ENCODE results near the gene ZSCAN12. TPM values are rescaled to one million over a fixed set of nuclear protein-coding genes. Genes with fewer than 3 reads are reported as not detected.

The ZSCAN12 gene
- total RNA-seq, 3 donors from 2014 or later, result 4.2 to 11.6 (median 7.5) TPM

- H3K4me3 ChIP-seq, result no peak overlapping the region
- DNase-seq (ENCODE audit: low spot score in 2 of 2), result no peak
- H3K4me1 ChIP-seq, result peaks cover 0 to 5% of the 10 kb centered on the region in 2 donors
- no peak for TF ChIP-seq POLR2AphosphoS5 (IDR thresholded peaks at IDR 0.05)
- TF ChIP-seq POLR2A (IDR thresholded peaks at IDR 0.05), result no peak
- TF ChIP-seq CTCF (IDR thresholded peaks at IDR 0.05), result no peak
- intact Hi-C loops (cut with DNase I; ENCODE audit: low total_unique reads), result no loop called here
- H3K36me3 ChIP-seq, result no peaks in the 10 kb centered on the region
- no peak overlapping the region for H3K27ac ChIP-seq
- H3K9me3 ChIP-seq, result no peaks in the 10 kb centered on the region
- no peaks in the 10 kb centered on the region for H3K27me3 ChIP-seq
Measured at GRCh38 chr6:28340310-28341095, 59.0 kb downstream of the ZSCAN12 start.

- intact Hi-C loops (cut with DNase I; ENCODE audit: low total_unique reads), result no loop called here
- Histone ChIP-seq H3K27ac (peak overlapping the region; percentile 97 to 99), H3K4me1 (peaks cover 0 to 5% of the 10 kb centered on the region in 2 donors), H3K27me3 (no peaks in the 10 kb centered on the region), H3K4me3 (peak overlapping the region in 2 of 3 donors; percentile 75 to 80), H3K9me3 (no peaks in the 10 kb centered on the region), H3K36me3 (no peaks in the 10 kb centered on the region)
- TF ChIP-seq CTCF (IDR thresholded peaks at IDR 0.05) (no peak), POLR2A (IDR thresholded peaks at IDR 0.05) (no peak), POLR2AphosphoS5 (IDR thresholded peaks at IDR 0.05) (no peak)
- no peak for DNase-seq (ENCODE audit: low spot score in 2 of 2)
Measured at GRCh38 chr6:28337121-28337520, 62.4 kb downstream of the ZSCAN12 start.

GRCh38 chr6:28336284-28337120, 63.0 kb downstream of the ZSCAN12 start:
- DNase-seq (ENCODE audit: low spot score in 2 of 2), result no peak
- H3K36me3 ChIP-seq, result no peaks in the 10 kb centered on the region
- intact Hi-C loops (cut with DNase I; ENCODE audit: low total_unique reads), result no loop called here

GRCh38 chr6:28335564-28336283, 63.8 kb downstream of the ZSCAN12 start, which contains the start of gene ZSCAN31:
Gene ZSCAN31, minus strand, starts transcription at chr6:28336148. Its CDS starts 6,465 bp downstream, at chr6:28329683.
- Histone ChIP-seq H3K36me3 (no peaks in the 10 kb centered on the region), H3K9me3 (no peaks in the 10 kb centered on the region), H3K4me3 (peak within 1 kb of the TSS; percentile 75 to 81 (median 80)), H3K4me1 (peaks cover 0 to 5% of the 10 kb centered on the region in 2 donors), H3K27me3 (no peaks in the 10 kb centered on the region), H3K27ac (peak within 1 kb of the TSS; percentile 97 to 99)
- peak; percentile 79 to 86 (median 85) for TF ChIP-seq POLR2AphosphoS5 (IDR thresholded peaks at IDR 0.05)
- peak; percentile 50 for TF ChIP-seq POLR2A (IDR thresholded peaks at IDR 0.05)
- TF ChIP-seq CTCF (IDR thresholded peaks at IDR 0.05), result no peak
- peak; percentile 97 to 98 for DNase-seq (ENCODE audit: low spot score in 2 of 2)
- intact Hi-C loops (cut with DNase I; ENCODE audit: low total_unique reads), result no loop called here

More at GRCh38 chr6:28336284-28337120, 63.0 kb downstream of the ZSCAN12 start:
- no peaks in the 10 kb centered on the region for H3K9me3 ChIP-seq
- H3K4me1 ChIP-seq, result peaks cover 0 to 5% of the 10 kb centered on the region in 2 donors
- H3K27me3 ChIP-seq, result no peaks in the 10 kb centered on the region
- peak overlapping the region; percentile 75 to 81 (median 80) for H3K4me3 ChIP-seq
- TF ChIP-seq CTCF (IDR thresholded peaks at IDR 0.05) (no peak), POLR2A (IDR thresholded peaks at IDR 0.05) (no peak), POLR2AphosphoS5 (IDR thresholded peaks at IDR 0.05) (no peak)
- peak overlapping the region; percentile 97 to 99 for H3K27ac ChIP-seq
